ENCODE measurements around the gene SLC9B1.
"Not testable (repeated sequence)": the region's sequence is repeated elsewhere in the genome, so short reads cannot be mapped to it uniquely, and the experiment has no call there.

The SLC9B1 gene

DNA sequence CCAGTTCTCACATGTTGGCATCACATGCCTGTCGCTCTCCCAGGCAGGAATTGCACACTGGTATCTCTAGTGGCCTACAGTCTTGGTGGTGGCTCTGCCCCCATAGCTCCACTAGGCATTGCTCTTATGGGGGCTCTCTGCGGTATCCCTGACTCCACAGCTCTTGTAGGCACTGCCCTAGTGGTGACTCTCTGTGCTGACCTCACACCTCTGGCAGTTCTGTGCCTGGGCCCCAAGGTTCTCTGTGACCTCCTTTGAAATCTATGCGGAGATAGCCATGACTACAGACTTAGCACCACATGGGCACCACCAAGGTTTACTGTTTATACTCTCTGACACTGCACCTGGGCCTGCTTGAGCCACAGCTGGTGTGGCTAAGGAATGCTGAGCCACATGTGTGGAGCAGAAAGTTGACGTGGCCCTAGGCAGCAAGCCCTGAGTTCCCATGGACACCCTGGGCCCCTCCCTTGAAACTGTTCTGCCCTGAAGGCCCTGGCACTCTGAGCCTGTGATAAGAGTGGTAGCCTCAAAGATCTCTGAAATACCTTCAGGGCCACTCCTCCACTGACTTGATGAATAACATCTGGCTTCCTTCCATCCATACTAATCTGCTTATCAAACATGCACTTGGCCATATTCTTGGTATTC, 8.0 kb downstream of the SLC9B1 start:
- DNase-seq, result no peak

DNA sequence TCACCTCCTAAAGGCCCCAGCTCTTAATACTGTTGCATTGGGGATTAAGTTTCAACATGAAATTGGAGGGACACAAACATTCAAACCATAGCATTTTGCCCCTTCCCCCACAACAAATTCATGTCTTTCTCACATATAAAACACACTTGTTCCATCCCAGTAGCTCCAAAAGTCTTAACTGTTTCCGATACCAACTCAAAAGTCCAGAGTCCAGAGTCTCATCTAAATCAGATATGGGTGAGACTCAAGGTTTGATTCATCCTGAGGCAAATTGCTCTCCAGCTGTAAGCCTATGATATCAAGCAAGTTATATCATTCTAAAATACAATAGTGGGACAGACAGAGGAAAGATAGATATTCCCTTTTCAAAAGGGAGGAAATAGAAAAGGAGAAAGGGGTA, 8.7 kb downstream of the SLC9B1 start:
- DNase-seq, result no peak

DNA sequence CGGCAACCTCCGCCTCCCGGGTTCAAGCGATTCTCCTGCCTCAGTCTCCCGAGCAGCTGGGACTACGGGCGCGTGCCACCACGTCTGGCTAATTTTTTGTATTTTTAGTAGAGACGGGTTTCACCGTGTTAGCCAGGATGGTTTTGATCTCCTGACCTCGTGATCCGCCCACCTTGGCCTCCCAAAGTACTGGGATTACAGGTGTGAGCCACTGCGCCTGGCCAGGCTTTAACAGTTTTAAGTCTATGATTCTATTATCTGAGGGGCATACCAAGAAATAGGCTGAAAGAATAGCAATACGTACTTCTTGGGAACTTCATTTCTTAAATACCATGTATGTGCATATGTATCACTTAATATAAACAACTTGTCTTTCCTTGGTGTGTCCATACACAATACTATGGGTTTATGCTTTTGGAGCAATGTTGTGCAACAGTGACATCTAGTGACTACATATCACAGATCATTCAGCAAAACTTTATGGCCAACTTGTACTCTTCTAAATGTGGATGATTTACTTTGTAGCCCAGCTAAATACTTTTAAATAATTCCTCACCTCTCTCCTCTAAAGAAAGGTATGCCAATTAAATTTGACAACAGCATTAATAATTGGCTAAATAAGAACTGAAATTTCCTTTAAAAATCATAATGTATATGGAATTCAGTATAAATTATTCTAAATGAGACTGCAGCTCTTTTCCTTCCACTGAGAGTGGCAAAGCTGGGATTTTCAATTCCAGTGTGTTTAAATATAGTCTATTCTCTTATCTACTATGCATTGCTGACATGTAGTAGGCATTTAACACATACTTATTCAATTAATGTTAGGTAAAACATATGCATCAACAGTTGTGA, 10.4 kb downstream of the SLC9B1 start:
- peak; percentile 71 for DNase-seq

DNA sequence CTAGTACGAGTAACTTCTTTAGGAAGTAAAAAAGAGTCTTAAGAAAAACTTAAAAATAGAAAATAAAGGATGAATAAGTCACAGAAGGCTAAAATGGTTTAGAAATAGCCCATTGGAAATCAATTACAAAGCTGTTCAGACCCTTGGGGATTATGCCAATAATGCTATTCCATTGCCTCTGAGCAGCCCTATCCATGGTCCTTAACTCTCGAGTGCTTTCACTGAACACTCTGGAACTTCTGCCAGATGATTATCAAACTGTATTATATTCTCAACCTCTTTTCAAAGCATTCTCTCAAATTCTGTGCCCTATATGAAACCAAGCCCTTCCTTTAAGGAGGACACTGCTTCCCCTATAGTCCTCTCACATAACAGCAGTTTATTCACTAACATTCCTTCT, 17.0 kb downstream of the SLC9B1 start:
- no peak for DNase-seq

DNA sequence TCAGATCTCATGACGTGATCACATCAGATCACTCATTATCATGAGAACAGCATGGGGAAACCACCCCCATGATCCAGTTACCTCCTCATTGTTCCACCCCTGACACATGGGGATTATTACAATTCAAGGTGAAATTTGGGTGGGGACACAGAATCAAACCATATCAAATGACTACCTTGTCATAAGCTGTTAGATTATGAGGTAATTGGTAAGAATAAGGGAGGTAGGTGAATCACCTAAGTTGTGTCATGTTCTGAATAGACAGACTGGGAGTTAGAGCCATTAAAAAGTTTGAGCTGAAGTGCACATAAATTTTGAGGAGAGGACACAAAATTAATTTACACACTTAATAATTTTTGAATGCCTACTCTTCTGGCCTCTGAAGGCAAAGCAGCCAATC, 24.7 kb downstream of the SLC9B1 start:
- no peak for DNase-seq

DNA sequence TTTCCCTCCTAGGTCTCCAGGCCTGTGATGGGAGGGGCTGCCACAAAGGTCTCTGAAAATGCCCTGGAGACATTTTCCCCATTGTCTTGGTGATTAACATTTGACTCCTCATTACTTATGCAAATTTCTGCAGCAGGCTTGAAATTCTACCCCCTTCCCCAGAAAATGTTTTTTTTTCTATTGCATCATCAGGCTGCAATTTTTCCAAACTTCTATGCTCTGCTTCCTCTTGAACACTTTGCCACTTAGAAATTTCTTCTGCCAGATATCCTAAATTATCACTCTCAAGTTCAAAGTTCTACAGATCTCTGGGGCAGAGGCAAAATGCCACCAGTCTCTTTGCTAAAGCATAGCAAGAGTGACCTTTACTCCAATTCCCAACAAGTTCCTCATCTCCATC, 25.5 kb downstream of the SLC9B1 start:
- DNase-seq, result not testable (repeated sequence)

DNA sequence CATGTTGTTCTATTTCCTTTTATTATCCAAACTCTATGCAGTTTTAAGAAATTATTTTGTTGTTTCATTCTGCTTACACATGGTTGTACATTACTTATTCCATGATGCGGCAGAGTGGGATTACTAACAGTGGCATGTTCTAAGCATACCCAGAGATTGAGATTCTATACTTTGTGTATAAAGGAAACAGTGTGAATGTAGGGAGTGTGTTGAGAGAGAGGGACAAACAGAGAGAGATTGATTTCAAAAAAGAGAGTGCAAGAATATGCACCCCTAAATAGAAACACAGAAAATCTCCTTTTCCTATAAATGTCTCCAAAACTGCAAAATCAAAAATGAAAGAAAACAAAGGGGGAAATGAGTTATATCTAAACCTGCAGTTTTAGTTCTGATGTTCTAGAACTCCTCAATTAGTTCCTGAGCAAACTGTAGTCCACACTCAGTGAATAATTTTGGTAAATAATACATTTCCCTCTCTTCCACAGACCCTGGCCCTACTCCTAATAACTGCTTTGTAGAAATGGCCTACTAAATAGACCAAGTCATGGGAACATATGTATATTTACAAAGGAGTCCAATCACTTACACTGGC, 31.0 kb downstream of the SLC9B1 start:
- no peak for DNase-seq

DNA sequence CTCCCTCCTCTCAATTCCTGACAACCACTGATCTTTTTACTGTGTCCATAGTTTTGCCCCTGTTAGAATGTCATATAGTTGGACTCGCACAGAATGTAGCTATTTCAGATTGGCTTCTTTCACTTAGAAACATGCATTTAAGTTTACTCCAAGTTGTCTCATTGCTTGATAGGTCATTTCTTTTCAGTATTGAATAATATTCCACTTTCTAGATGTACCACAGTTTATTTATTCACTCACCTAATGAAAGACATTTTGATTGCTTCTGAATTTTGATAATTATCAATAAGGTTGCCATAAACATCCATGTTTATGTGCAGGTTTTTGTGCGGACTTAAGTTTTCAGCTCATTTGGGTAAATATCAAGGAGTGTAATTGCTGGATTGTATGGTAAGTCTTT, 38.5 kb downstream of the SLC9B1 start:
- no peak for DNase-seq

DNA sequence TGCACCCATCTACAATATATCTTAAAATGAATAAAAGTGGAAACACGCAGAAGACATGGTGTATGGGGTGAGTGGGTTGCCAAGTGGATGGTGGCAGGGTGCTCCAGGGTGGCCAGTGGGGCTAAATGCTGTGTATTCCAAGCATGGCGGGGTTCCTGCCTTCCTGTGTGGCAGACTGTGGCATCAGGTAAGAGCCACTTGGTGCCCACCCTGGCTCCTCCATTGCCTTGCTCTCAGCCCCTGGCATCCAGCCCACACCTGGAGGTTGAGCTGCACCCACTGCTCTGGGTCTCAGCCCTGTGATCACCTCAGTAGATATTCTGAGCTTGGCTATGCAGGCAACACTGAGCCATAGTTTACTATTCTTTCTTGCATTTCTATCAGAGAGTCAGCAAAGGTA, 57.7 kb downstream of the SLC9B1 start:
- not testable (repeated sequence) for DNase-seq

DNA sequence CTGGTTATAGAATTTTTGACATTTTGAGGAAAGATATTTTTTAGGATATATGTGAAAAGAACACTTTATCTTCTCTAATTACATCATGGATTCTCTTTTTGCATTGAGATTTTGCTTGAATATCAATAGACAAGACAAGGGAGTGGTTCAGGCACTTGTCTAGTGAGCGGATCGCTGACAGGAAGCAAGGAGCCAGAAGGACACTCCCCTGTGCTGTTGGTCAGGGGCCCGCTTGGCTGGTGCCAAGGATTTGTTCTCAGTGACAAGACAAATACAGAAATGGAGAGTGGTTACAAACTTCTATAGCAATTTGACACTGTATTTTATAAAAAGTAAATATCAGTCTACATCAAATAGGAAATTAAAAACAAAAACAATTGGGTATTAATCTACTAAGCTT, 60.0 kb downstream of the SLC9B1 start:
- DNase-seq, result no peak

DNA sequence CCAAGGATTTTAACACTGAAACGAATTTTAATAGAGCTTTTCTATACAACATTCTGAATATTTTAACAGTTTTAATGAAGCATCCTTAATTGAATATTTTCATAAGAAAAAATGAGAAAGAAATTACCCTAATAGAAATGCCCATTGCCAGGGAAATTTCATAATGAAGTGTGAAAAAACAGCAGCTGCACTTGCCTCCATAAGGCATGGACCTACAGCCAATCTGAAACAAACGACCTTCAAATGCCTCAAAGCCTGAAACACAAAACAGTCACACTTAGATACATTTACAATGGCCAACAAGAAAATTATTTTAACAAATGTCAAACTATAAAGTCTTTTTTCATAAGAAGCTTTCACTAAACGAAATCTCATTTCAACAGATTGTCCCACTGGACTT, 74.4 kb downstream of the SLC9B1 start:
- no peak for DNase-seq

DNA sequence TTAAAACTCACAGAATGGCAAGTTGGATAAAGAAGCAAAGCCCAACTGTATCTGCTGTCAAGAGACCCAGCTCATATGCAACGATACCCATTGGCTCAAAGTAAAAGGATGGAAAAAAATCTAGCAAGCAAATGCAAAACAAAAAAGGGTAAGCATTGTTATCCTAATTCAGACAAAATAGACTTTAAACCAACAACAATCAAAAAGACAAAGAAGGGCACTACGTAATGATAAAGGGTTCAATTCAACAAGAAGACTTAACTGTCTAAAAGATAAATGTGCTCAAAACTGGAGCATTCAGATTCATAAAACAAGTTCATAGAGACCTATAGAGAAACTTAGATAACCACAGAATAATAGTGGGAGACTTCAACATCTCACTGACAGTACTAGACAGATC, 81.4 kb downstream of the SLC9B1 start:
- DNase-seq, result not testable (repeated sequence)

DNA sequence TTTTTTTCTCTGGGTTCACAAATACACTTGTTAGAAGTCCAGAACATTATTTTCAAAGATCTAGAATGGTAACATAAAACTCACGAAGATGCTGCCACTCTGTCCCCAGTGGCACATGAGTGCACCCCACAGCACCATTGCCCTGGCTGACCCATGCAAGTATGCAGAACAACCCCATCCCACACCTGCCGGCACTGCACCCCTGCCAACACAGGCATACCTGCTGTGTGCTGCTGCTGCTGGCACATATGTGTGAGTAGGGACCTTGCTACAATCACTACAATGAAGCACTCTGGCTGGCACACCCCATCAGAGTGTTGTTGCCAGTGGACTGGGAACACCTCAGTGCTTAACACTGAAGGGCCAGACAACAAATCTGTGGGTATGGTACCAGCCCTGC, 83.8 kb downstream of the SLC9B1 start:
- no peak for DNase-seq

DNA sequence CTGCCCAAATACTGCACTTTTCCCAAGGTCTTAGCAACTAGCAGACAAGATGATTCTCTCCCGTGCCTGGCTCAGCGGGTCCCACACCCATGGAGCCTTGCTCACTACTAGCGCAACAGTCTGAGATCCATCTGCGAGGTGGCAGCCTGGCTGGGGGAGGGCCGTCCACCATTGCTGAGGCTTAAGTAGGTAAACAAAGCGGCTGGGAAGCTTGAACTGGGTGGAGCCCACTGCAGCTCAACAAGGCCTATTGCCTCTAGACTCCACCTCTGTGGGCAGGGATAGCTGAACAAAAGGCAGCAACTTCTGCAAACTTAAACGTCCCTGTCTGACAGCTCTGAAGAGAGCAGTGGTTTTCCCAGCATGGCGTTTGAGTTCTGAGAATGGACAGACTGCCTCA, 99.8 kb downstream of the SLC9B1 start:
- DNase-seq, result not testable (repeated sequence)

DNA sequence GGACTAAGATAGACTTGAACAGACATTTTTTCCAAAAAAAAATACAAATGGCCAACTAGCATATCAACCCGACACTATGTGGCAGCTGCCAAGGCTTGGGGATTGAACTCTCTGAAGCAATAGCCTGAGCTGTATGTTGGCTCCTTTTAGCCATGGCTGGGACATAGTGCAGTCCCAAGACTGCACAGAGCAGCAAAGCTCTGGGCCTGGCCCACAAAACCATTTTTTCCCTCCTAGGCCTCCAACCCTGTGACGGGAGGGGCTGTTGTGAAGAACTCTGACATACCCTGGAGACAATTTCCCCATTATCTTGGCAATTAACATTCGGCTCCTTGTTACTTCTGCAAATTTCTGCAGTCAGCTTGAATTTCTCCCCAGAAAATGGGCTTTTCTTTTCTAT, 100.6 kb downstream of the SLC9B1 start:
- no peak for DNase-seq

DNA sequence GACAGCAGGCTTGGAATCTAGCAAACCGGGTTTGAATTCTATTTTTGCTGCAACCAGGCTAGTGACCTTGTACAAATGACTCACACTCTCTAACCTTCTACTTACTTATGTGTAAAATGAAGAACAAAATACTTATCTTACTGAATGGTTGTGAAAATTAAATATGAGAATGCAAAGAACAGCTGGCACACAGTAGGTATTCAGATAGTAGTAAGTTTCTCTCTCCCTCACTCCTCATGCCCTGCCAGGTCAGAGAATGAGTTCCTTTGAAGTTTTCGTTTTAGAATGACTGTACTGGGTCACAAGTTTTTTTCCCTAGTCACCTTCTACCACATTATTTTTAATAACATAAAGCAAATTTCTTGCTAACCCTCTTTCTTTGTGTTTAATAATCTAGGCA, 117.7 kb downstream of the SLC9B1 start:
- no peak for DNase-seq

DNA sequence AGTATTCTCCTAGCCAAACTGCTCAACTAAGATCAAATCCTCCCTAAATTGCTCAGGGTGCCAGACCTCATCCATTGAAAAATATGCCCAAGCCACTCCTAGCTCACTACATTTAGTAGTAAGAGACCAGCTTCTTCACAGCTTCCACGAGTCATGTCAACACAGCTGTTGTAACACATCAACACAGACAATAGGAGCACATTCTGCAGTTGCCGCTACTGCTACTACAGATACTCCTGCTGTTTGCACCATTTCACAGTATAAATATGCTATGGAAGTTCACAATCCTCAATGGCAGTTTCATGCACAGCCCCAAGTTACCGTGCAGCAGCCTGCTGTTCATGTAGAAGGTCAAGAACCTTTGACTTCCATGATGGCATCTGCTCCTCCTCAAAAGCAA, 121.9 kb downstream of the SLC9B1 start:
- not testable (repeated sequence) for DNase-seq

DNA sequence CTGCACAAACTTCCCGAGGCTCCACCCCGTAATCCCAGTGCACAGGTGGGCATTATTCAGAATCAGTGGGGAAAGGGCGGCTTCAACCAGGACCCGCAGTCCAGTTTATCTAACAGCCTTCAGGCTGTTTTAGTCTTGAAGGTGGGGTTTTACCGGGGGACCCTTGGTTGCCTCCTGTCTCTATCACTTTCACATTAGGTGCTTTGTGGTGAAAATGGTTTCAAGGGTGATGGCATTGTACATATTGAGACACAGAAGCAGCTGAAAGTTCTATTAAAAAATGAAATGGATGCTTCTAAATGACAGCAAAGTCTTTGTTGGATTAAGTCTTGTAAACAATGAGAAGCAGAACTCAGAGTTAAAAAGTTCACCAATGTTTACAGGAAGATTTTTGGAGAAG, 123.0 kb downstream of the SLC9B1 start:
- DNase-seq, result not testable (repeated sequence)

DNA sequence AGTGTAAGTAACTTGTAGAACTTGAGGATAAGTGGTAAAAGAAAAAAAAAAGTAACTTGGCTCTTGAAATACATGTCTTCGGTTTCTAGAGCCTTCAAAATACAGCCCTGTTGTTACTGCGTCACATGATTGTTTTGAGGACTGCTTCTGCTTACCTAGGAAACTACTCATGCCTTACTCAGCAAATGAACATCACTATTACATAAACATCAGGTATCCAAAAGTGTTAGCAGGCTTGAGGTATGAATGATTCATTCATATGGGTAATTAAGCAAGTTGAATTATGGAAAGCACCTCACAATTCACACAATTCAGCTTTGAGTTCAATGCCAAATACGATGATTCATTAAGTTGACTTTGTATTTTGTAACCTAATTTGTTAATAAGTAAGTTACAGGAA, 129.6 kb downstream of the SLC9B1 start:
- DNase-seq, result peak; percentile 10

DNA sequence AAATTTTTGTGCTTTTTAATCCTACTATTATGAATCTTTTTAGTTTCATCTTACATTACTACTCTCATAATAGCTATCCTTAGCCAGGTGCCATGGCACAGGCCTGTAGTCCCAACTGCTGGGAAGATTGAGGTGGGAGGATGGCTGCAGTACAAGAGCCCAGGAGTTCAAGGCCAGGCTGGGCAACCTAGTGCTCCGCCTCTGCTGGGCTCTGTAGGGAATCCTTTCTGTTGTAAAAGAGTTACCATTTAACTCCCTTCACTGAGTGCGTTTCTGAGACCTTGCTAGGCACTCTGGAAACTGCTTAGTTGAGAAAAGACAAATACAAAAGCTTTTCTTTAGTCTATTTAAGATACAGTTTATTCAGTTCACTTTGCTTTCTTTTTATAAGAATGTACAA, 130.9 kb downstream of the SLC9B1 start:
- not testable (repeated sequence) for DNase-seq

DNA sequence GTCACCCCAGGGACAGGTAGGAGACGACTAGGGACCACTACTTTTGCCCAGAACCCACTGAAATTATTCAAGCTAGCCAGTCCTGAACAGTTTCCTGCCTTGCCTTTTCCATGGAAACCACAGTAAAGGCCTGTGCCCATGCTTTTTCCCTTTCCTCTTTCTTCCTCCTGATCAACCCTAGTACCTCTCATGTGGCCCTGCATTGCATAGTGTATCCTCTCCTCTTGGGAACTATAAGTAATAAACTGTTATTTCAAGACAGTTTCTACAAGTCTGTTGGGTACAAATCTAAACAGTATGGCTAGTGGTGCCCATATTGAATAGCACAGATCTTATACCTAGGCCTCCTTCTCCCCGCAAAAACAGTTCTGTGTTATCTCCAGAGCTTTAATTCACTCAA, 136.2 kb downstream of the SLC9B1 start:
- no peak for DNase-seq

DNA sequence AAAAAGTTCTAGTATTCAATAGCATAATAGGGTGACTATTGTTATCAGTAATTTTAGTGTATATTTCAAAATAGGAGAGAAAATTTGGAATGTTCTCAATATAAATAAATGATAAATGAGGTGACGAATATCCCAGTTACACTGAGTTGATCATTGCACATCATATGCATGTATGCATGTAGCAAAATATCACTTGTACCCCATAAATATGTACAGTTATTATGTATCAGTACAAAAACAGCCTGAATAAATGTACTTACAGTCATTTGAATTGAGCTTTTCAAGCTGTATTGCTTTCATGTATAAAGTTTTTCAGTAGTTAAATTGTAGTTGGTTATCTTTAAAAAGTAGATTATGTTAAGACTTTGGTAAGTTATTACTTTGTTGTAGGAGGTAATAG, 138.2 kb downstream of the SLC9B1 start:
- DNase-seq, result no peak

DNA sequence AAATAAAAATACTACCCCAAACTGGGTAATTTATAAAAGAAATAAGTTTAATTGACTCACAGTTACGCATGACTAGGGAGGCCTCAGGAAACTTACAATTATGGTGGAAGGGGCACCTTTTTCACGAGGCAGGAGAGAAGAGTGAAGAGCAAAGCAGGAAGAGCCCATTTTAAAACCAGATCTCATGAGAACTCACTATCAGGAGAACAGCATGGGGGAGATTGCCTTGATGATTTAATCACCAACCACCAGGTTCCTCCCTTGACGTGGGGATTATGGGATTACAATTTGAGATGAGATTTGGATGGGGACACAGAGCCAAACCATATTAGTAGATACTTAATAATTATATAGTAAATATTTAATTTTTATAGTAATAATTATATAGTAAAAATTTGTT, 140.6 kb downstream of the SLC9B1 start:
- no peak for DNase-seq

DNA sequence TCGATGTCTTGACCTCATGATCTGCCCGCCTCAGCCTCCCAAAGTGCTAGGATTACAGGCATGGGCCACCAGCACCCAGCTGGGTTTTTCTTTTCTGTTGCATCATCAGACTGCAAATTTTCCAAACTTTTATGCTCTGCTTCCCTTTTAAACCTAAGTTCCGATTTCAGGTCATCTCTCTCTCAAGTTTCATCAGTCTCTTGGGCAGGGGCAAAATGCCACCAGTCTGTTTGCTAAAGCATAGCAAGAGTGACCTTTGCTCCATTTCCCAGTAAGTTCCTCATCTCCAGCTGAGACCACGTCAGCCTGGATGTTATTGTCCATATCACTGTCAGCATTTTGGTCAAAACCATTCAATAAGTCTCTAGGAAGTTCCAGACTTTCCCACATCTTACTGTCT, 141.2 kb downstream of the SLC9B1 start:
- not testable (repeated sequence) for DNase-seq
